Mesodermal cell (in vitro differentiated cells): ENCODE data around the gene SLC9C1.

Source experiments
- H3K27ac ChIP-seq: 2 replicates; pipeline ENCODE4 v1.7.0; 2013; ENCODE audit warnings: mild to moderate bottlenecking, low read depth, low read length, moderate library complexity; ENCODE audit not compliant: severe bottlenecking
- H3K36me3 ChIP-seq: 2 replicates; pipeline ENCODE4 v1.7.1; 2013; ENCODE audit warnings: mild to moderate bottlenecking, low read length, moderate library complexity; ENCODE audit not compliant: control insufficient read depth, insufficient read depth
- H3K4me1 ChIP-seq: one replicate; pipeline ENCODE4 v1.7.1; 2013; ENCODE audit warnings: mild to moderate bottlenecking, low read length; ENCODE audit not compliant: insufficient read depth, control insufficient read depth, poor library complexity, severe bottlenecking
- H3K4me3 ChIP-seq: 2 replicates; pipeline ENCODE4 v1.7.0; 2013; ENCODE audit warnings: low read length, control low read depth, mild to moderate bottlenecking; ENCODE audit not compliant: insufficient read depth, poor library complexity, severe bottlenecking; ENCODE audit errors: extremely low read depth
- H3K9me3 ChIP-seq: 2 replicates; pipeline ENCODE4 v1.7.1; 2013; ENCODE audit warnings: mild to moderate bottlenecking, low read length, moderate library complexity; ENCODE audit not compliant: control insufficient read depth
- WGBS, 2 experiments: methylation state at CpG; one replicate each; pipeline ENCODE4 v1.1.5; 2013; ENCODE audit warnings: missing lambda C conversion rate in 2 of 2; ENCODE audit not compliant: insufficient coverage in 2 of 2; 5-methylcytosine and 5-hydroxymethylcytosine counted together

The SLC9C1 gene

DNA sequence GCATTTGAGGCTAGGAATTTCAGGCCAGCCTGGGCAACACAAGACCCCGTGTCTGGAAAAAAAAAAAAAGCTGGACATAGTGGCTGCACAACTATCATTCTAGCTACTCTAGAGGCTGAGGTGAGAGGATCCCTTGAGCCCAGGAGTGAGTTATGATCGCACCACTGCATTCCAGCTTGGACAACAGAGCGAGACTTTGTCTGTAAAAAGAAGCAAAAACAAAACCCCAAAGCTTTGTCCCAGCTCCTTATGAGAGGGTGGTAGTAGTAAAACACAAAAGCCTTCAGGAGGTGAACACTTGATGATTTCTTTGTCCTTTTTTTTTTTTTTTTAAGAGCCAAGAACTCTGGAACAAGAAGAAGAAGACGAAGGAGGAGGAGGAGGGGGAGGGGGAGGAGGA, 37.8 kb upstream of the SLC9C1 start:
- Histone ChIP-seq H3K27ac (no peak overlapping the region), H3K9me3 (no peaks in the 10 kb centered on the region), H3K36me3 (no peaks in the 10 kb centered on the region), H3K4me3 (no peak overlapping the region), H3K4me1 (no peaks in the 10 kb centered on the region)
- WGBS, 2 experiments = 100% methylated on average over 1 to 2 of the region's 4 CpGs

DNA sequence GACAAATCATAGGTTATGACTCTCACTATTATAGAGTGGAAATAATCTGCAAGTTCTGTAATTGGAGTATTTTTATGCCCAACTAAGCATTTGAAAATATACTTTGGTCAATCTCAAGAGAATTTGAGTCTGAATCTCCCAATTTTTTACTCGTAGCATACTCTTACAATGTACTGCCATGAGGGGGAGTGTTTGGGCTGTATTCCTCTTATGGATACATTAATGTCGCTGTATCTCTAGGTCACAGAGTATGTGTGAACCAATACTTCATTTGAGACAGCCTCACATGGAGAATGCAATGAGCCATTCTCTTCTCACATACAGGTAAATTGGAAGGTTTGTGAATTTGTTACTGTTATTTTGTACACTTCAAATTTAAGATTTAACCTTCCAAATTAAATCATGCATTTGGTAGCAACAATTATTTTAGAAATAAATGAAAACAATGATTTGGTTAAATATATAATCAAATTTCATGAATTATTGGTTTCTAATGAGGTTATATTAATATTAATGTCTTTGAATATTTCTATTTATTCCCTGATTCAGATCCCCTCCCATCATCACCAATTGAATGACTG, 33.4 kb upstream of the SLC9C1 start:
- Histone ChIP-seq H3K9me3 (no peaks in the 10 kb centered on the region), H3K36me3 (no peaks in the 10 kb centered on the region), H3K4me3 (no peak overlapping the region), H3K27ac (no peak overlapping the region), H3K4me1 (no peaks in the 10 kb centered on the region)
- no CpG with 5 or more reads among the region's 2 CpGs for WGBS, 2 experiments

DNA sequence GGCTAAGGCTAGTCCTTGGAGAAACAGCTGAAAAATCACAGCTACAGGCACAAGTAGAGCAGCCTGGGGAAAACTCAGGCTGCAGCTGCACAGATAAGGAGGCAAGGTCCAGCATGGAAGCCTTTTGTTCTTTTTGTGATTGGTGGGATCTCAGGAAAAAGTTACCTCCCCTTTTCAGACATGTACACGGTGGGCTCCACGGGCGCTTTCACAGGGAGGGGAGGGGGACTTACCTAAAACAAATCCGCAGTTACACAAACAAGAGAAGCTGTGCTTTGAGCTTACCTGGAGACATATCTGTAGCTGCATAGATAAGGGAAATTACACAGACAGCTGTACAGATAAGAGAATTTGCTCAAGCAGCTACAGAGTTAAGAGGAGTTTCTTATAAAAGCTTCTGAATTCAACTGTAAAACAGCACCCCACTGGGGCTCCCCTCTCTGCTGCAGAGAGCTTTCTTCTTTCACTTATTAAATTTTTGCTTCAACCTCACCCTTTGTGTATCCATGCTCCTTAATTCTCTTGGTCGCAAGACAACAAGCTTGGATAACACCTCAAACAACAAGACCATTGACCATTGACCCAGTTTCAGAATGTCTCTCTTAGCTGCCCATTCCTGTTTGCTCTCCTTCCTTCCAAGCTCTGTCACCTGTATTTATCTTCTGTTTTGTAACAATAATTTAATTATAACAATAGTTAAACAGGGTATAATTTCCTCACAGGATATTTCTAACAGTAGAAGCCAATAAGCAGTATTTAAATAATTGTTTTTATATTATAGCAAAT, 28.0 kb upstream of the SLC9C1 start:
- Histone ChIP-seq H3K27ac (peak overlapping the region; percentile 30), H3K36me3 (no peaks in the 10 kb centered on the region), H3K4me1 (peaks cover 3% of the 10 kb centered on the region), H3K4me3 (no peak overlapping the region), H3K9me3 (no peaks in the 10 kb centered on the region)
- WGBS, 2 experiments = 82 to 100% methylated on average over 1 of the region's 5 CpGs

GRCh38 chr3:112320691-112321090, 26.7 kb upstream of the SLC9C1 start:
- no peak overlapping the region for H3K27ac ChIP-seq
- no peak overlapping the region for H3K4me3 ChIP-seq
- WGBS, 2 experiments = 100% methylated on average over 1 of the region's 1 CpG; no CpG with 5 or more reads in 1 of the 2 experiments
- H3K4me1 ChIP-seq = peaks cover 3% of the 10 kb centered on the region
- H3K36me3 ChIP-seq = no peaks in the 10 kb centered on the region
- peaks cover 7% of the 10 kb centered on the region for H3K9me3 ChIP-seq

GRCh38 chr3:112319516-112320276, 25.7 kb upstream of the SLC9C1 start:
- peaks cover 3% of the 10 kb centered on the region for H3K4me1 ChIP-seq
- WGBS, 2 experiments = 75 to 78% methylated on average over 2 of the region's 4 CpGs
- peaks cover 12% of the 10 kb centered on the region for H3K9me3 ChIP-seq
- no peak overlapping the region for H3K27ac ChIP-seq
- no peaks in the 10 kb centered on the region for H3K36me3 ChIP-seq
- no peak overlapping the region for H3K4me3 ChIP-seq

DNA sequence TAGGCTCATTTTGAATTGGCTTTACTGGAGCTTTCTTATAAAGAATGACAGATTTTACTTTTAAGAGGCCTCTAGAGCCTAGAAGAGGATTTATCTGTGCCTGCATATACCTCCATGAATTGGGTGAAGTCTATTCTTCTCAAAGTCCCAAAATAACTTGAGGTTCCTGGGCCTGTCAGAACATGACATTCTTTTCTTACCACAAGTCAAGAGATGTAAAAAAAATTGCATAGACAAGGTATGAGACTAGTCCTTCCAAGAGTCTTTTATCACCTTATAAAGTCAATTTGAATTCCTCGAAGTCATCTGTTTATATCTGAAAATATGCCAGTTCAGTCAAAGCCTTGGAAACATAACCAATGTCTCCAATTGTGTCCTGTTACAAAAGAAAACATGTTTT, 21.8 kb upstream of the SLC9C1 start:
- H3K4me1 ChIP-seq = no peaks in the 10 kb centered on the region
- no peak overlapping the region for H3K27ac ChIP-seq
- no peak overlapping the region for H3K4me3 ChIP-seq
- peaks cover 13% of the 10 kb centered on the region for H3K9me3 ChIP-seq
- H3K36me3 ChIP-seq = no peaks in the 10 kb centered on the region
- 100% methylated on average over 1 of the region's 1 CpG; no CpG with 5 or more reads in 1 of the 2 experiments for WGBS, 2 experiments

DNA sequence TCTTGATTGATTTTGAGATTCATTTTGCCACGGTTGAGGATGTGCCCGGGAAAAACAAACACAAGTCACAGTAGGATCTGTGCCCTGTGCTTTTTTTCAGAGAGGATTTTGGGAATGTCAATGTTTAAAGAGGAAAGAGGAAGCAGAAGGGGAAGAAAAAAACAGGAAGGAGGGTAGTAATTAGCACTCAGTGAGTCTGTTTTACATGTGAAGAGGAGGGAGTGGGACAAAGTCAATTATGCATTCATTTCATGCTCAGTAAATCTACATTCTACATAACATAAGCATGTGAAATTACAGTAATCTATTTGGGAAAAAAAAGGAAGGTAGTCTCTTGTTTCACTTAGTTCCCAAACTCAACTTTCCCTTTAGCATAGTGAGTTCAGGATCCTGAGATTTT, 20.6 kb upstream of the SLC9C1 start:
- no peaks in the 10 kb centered on the region for H3K36me3 ChIP-seq
- peaks cover 13% of the 10 kb centered on the region for H3K9me3 ChIP-seq
- no peak overlapping the region for H3K27ac ChIP-seq
- WGBS, 2 experiments = 69 to 75% methylated on average over 2 of the region's 2 CpGs
- H3K4me1 ChIP-seq = no peaks in the 10 kb centered on the region
- H3K4me3 ChIP-seq = no peak overlapping the region

DNA sequence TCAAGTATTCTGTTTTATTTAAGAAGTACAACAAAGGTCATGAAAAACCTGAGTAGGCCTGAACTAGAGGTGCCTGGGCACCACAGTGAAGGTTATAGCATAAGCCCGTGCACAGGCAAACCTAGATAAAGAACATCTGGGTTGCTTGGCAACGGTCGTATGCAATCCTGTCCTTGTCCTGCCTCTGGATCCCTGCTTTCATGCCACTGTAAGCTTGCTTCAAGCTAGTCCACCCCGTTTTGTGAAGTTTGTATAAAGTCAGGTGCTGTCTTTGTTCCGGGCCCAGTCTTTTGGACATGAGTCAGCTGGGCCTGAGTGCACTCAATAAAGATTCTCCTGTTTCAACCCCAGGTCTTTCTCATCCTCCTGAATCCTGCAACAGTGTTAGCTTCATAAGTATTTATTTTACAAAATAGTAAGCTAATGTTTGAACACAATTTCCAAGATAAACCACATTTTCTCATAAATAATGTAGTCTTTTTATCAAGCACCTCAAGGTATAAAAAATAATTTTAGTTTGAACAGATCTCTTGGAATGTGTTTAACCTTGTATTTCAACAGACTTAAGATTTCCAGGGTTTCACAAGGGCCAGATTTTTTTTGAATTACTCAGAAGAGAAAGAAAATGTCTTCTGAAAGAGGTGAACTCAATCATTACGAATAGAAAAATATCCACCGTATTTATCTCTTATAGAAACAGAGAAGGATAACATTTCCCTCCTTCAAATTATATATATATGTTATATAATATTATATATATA, 14.3 kb upstream of the SLC9C1 start:
- no peaks in the 10 kb centered on the region for H3K9me3 ChIP-seq
- 53 to 65% methylated on average over 3 to 4 of the region's 7 CpGs for WGBS, 2 experiments
- peaks cover 14% of the 10 kb centered on the region for H3K4me1 ChIP-seq
- H3K27ac ChIP-seq = peak overlapping the region; percentile 34
- no peak overlapping the region for H3K4me3 ChIP-seq
- H3K36me3 ChIP-seq = no peaks in the 10 kb centered on the region

GRCh38 chr3:112307557-112307956, 13.5 kb upstream of the SLC9C1 start:
- no peak overlapping the region for H3K4me3 ChIP-seq
- WGBS, 2 experiments = no CpG with 5 or more reads among the region's 4 CpGs
- no peak overlapping the region for H3K27ac ChIP-seq
- peaks cover 3% of the 10 kb centered on the region for H3K9me3 ChIP-seq
- H3K36me3 ChIP-seq = no peaks in the 10 kb centered on the region
- H3K4me1 ChIP-seq = peaks cover 14% of the 10 kb centered on the region

DNA sequence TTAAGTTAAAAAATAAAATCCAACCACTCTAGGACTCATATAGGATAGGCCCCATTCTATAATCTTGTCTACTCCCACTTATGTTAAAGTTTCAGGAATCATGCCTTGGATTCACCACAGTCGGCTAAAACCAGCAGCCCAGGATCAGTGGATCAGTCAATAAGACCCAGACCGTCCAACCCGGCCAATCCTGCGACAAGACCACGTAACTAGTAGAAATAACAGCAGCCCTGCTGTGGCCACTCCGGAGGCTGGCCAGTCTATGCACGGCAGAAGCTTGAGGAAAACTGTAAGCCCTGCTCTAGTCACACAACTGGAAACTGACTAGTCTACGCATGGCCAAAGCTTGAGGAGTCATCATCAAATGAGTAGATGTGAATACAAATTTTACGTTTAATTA, 12.8 kb upstream of the SLC9C1 start:
- no peak overlapping the region for H3K27ac ChIP-seq
- WGBS, 2 experiments = 85 to 90% methylated on average over 7 to 8 of the region's 9 CpGs
- no peak overlapping the region for H3K4me3 ChIP-seq
- no peaks in the 10 kb centered on the region for H3K36me3 ChIP-seq
- peaks cover 10% of the 10 kb centered on the region for H3K9me3 ChIP-seq
- H3K4me1 ChIP-seq = peaks cover 14% of the 10 kb centered on the region
